Measurements from ENCODE around the gene NNMT.

NNMT gene

DNA sequence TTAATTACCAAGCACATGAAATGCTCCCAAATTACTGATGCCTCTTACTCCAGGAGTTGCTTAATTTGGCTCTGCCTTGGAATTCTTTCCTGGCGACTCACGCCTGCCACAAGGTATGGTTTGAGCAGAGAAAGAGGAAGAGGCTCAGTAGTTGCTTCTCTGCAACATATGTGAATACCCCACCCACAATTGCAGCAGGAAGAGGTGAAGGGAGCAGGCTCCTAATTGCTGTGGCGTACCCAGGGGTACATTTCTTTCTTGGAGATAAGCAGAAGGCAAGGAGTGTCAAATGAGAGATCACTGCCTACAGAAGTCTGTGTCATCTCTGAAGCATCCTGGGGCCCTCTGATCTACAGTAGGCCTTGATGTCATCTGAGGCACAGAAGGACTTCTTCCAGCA lies 10.6 kb upstream of the NNMT start:
- no peak for DNase-seq

DNA sequence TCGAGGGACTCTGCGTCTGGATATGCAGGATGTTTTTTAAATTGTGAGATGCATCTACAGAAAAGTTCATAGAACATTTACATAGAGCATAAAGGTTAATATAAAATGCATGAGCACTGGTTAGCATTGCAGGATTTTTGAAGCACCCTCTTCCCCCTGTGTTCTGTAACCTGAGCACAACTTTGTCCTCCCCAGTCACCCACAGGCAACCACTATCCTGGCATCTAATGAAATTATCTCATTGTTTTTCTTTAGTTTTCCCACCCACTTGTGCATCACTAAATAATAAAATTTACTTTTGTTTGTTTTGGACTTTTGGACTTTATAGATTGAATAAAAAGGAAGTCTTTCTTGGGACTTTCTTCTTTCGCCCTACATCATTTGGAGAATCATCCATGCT lies 10.0 kb upstream of the NNMT start:
- no peak for DNase-seq

DNA sequence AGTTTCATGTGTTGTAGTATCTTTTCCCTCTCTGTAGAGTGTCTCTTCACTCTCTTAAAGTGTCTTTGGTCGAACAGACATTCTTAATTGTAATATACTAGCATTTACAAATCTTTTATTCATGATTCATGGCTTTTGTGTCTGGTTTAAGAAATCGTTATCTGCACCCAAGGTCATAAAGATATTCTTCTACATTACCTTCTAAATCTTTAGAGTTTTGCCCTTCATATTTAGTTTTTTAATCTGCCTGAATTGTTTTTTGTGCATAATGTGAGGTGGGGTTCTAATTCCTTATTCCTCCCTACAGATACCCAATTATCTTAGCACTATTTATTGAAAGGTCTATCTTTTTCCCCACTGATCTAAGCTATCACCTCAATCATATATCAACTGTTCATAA lies 9.0 kb upstream of the NNMT start:
- no peak for DNase-seq

DNA sequence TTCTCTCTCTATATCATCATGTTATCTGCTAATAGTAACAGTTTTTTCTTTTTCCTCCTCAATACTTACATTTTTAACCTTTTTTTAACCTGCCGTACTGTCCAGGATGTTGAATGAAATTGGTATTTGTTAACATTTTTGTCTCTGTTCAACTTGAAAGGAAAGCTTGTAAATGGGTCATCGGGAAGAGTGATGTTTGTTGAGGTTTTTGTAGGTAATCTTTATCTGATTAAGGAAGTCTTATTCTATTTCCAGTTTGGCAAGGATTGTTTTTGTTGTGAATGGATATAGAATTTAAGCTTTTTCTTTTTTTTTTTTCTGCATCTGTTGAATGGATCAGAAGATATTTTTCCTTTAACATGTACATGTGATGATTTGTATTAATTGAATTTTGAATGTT lies 8.1 kb upstream of the NNMT start:
- DNase-seq = no peak

DNA sequence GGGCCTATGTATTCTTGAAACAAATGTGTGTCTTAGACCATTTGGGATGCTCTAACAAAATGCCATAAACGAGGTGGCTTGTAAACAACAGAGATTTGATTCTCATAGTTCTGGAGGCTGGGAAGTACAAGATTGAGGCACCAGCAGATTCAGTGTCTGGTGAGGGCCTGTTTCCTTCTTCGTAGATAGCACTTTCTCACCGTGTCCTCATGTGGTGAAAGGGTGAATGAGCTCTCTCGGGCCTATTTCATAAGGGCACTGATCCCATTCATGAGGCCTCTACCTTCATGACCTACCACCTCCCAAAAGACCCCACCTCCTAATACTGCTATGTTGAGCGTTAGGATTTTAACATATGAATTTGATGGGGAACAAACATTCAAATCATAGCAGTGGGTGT lies 6.4 kb upstream of the NNMT start:
- no peak for DNase-seq

DNA sequence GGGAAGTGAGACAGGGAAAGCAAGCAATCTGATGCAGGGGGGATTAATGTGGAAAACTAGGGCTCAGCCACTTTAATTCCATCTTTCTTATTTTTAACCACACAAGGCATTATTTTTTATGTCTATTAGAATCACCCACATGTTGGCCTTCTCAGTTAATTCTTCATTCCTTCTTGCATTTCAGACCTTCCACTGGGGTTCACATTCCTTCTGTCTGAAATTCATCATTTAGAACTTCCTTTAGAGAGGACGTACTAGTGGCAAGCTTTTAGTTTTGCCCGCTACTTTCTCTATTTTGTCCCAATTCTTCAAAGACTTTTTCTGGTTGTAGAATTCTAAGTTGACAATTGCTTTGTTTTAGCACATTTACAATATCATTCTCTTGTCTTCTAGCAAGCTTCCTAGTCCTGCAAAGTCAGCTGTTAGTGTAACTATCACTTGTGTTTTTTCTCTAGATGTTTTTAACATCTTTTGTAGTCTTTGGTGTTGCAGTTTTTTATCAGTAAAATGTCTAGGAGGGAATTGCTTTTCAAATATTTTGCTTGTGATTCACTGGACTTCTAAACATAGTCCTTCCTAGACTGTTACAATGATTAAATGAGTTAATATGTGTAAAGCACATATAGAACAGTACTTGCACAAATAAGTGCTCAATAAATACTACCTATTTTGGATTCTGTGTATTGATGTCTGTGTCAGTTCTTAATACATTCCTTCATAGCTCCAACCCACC lies 5.5 kb upstream of the NNMT start:
- DNase-seq = no peak

DNA sequence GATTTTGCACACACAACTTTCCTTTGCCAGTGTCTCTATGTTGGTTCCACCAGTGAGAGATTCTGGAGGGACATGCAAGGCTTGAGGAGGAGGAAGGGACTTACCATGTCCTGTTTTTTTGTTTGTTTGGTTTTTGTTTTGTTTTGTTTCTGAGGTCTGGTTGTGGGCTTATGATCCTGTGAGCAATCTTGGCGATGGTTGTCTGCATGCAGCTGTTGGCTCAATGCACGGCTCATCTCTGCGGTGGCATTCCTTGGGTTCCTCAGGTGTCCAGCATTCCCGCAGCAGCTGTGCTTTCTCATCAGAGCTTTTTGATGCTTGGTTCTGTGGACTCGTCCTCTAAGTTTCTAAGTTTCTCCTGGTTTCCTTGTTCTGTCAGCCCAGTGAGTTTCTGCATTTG lies 4.8 kb upstream of the NNMT start:
- no peak for DNase-seq

GRCh38 chr11:114291842-114292680 lies 4.1 kb upstream of the NNMT start:
- no peak for DNase-seq

GRCh38 chr11:114293201-114293711 lies 2.9 kb upstream of the NNMT start:
- no peak for DNase-seq

DNA sequence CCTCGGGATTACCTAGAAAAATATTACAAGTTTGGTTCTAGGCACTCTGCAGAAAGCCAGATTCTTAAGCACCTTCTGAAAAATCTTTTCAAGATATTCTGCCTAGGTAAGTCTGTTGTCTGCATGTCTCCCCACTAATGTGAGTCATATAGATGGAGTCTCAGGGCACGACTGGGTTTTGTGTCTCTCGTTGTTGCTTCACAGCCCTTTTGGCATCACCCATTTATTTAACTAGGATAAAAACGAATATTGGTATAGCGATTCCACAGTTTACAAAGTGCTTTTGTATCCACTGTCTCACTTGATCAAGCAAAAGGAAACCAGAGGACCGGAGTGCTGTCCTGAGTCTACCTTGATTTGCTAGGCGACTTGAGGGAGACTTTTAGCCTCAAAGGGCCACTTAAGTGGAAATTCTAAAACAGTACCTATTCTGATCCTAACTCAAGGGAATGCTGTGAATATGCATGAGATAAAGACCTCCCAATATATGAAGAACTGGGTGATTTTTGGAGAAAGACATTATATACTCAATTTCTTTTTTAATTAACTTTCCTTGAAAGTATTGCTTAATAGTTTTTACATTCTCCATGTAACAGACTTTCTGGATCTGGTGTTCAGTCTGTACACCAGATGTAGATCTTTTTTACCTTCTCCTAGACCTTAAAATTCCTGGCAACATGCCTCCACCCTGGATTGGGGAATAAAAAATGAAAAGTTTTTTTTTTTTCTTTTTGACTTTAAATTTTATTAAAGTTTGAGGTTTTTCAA lies 590 bp downstream of the NNMT start:
- DNase-seq = no peak

- DNase-seq = no peak
Observed at GRCh38 chr11:114297806-114298709, 1.9 kb downstream of the NNMT start.

DNA sequence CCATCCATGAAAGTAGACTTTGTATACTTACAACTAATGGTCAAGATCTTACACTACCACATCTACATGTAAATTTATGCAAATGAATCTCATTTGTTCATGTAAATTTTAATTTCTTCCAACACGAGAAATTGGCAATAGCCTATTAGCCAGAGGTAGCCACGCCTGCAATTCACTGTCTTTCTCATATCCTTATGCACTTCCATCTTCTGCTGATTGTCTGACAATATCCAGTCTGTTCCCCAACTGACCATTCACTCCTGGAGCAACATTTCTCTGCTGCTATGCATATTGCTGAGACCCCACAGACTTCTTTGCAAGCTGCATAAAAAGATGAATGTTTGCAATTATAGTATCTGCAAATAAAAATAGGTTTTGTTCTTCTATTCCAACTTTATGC lies 2.5 kb downstream of the NNMT start:
- DNase-seq = no peak

DNA sequence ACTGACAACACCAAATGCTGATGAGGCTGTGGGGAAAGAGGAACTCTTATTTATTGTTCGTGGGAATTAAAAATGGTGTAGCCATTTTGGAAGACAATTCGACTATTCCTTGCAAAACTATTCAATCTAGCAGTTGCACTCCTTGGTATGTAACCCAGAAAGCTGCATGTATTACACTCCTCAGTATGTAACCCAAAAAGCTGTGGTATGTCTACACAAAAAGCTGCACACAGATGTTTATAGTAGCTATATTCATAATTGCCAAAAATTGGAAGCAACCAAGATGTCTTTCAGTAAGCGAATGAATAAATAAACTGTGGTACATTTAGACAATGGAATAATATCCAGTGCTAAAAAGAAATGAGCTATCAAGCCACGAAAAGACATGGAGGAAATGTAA lies 4.9 kb downstream of the NNMT start:
- no peak for DNase-seq

GRCh38 chr11:114301927-114302326 lies 5.7 kb downstream of the NNMT start:
- no peak for DNase-seq

- no peak for DNase-seq
Observed at GRCh38 chr11:114302663-114303062, 6.5 kb downstream of the NNMT start.

GRCh38 chr11:114304065-114304464 lies 7.9 kb downstream of the NNMT start:
- no peak for DNase-seq

- DNase-seq = no peak
Observed at GRCh38 chr11:114304969-114305368, 8.8 kb downstream of the NNMT start.

- DNase-seq = no peak
Observed at GRCh38 chr11:114307524-114308203, 11.5 kb downstream of the NNMT start.

GRCh38 chr11:114308689-114309089 lies 12.5 kb downstream of the NNMT start:
- no peak for DNase-seq

- DNase-seq = no peak
Observed at GRCh38 chr11:114309517-114309916, 13.3 kb downstream of the NNMT start.

DNA sequence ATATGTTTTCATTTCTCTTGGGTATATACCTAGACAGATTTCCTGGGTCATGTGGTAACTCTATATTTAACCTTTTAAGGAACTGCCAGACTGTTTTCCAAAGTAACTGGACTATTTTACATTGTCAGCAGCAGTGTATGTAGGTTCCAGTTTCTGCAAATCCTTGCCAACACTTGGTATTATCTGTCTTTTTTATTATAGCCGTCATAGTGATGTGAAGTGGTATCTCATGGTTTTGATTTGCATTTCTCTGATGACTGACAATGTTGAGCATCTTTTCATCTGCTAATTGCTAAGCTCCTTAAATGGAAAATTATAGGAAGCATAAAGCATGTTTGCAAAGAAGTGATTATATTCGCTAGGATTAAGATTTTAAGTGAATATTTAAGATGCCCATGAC lies 13.9 kb downstream of the NNMT start:
- DNase-seq = no peak

- DNase-seq = no peak
Observed at GRCh38 chr11:114311946-114312345, 15.7 kb downstream of the NNMT start.
